SK-N-SH treated with all-trans-retinoic acid at 6 μM for 48 hours (cell line): Measurements from ENCODE around the gene KCNK10.

ENCODE experiments used
- ESRRG ChIP-seq: fragments of 250-450 bp; sonication (Bioruptor Pico); IDR thresholded peaks from 2 replicates; pipeline ENCODE4 v1.6.1; 2021; ENCODE audit warnings: mild to moderate bottlenecking
- PPARA ChIP-seq: fragments of 250-450 bp; sonication (Bioruptor Pico); IDR thresholded peaks from 2 replicates; pipeline ENCODE4 v1.5.0; 2020; ENCODE audit warnings: mild to moderate bottlenecking, borderline replicate concordance
- RARB ChIP-seq: fragments of 250-450 bp; sonication (Bioruptor Pico); IDR thresholded peaks from 2 replicates; pipeline ENCODE4 v1.8.0; 2021; ENCODE audit warnings: mild to moderate bottlenecking, moderate library complexity
- TCF4 ChIP-seq: fragments of 250-450 bp; sonication (Bioruptor Pico); IDR thresholded peaks from 2 replicates; pipeline ENCODE4 v1.8.0; 2021; ENCODE audit warnings: mild to moderate bottlenecking, moderate library complexity, borderline replicate concordance
- ZFP3 ChIP-seq: fragments of 250-450 bp; sonication (Bioruptor Pico); IDR thresholded peaks from 2 replicates; pipeline ENCODE4 v1.5.0; 2020; ENCODE audit warnings: mild to moderate bottlenecking, moderate library complexity
- ZFP30 ChIP-seq: fragments of 450-650 bp; formaldehyde crosslinking; IDR thresholded peaks from 2 replicates; pipeline ENCODE4 v1.5.0; 2022; ENCODE audit warnings: mild to moderate bottlenecking, moderate library complexity
- ZNF565 ChIP-seq: fragments of 450-650 bp; formaldehyde crosslinking; conservative IDR thresholded peaks from 2 replicates; pipeline ENCODE4 v1.5.0; 2020; ENCODE audit warnings: low read depth, mild to moderate bottlenecking, moderate library complexity

- TF ChIP-seq RARB (CRISPR knock-in tag) (no peak), TCF4 (no peak), ZFP30 (CRISPR knock-in tag) (no peak), ZNF565 (CRISPR knock-in tag) (no peak), PPARA (CRISPR knock-in tag) (no peak), ZFP3 (CRISPR knock-in tag) (no peak), ESRRG (no peak)
These were observed 33.1 kb downstream of the KCNK10 start for GRCh38 chr14:88289996-88290395.
